Stomach (tissue), 9 donors: ENCODE results near the gene MED13L. TPM values are rescaled to one million over a fixed set of nuclear protein-coding genes. Genes with fewer than 3 reads are reported as not detected.

Source experiments
- DNase-seq, 2 donors: peaks; one replicate each; pipeline versions ENCODE4 v3.0.0 to v3.0.0-alpha.2; 2013 to 2019
- H3K27ac ChIP-seq, 5 donors: fragments of 200-600 bp in 4 of 5; sonication (generic) in 4 of 5; one replicate each; pipeline ENCODE4 v1.5.1; 2013 to 2019; ENCODE audit warnings: mild to moderate bottlenecking in 1 of 5, moderate library complexity in 1 of 5
- H3K27me3 ChIP-seq, 3 donors: fragments of 200-600 bp; sonication (generic); one replicate each; pipeline ENCODE4 v1.5.1; 2017 to 2019; ENCODE audit warnings: mixed run types in 1 of 3
- H3K36me3 ChIP-seq, 4 donors: fragments of 200-600 bp; sonication (generic); 1 replicate in 3 of 4; 2 replicates in 1 of 4; pipeline ENCODE4 v1.5.1; 2016 to 2019
- H3K4me1 ChIP-seq, 4 donors: fragments of 200-600 bp; sonication (generic); one replicate each; pipeline ENCODE4 v1.5.1; 2016 to 2019
- H3K4me3 ChIP-seq, 4 donors: fragments of 200-600 bp; sonication (generic) in 3 of 4; one replicate each; pipeline ENCODE4 v1.5.1; 2016 to 2019; ENCODE audit warnings: mild to moderate bottlenecking in 1 of 4
- H3K9me3 ChIP-seq, 4 donors: fragments of 200-600 bp; sonication (generic); one replicate each; pipeline ENCODE4 v1.5.1; 2016 to 2019
- EP300 ChIP-seq: sonication (generic); formaldehyde crosslinking; IDR thresholded peaks from one replicate; pipeline ENCODE4 v1.6.1; 2017; ENCODE audit warnings: antibody characterized with exemption
- POLR2A ChIP-seq, 4 donors: fragments of 450-650 bp; IDR thresholded peaks; one replicate each; pipeline ENCODE4 v1.6.1; 2016; ENCODE audit warnings: antibody characterized with exemption in 4 of 4, control low read depth in 2 of 4, mild to moderate bottlenecking in 1 of 4, moderate library complexity in 1 of 4
- POLR2AphosphoS5 ChIP-seq, 3 donors: sonication (generic); formaldehyde crosslinking; IDR thresholded peaks; one replicate each; pipeline ENCODE4 v1.6.1; 2016; ENCODE audit warnings: antibody characterized with exemption in 3 of 3
- WGBS, 5 donors: extraction: QIAGEN DNeasy Blood & Tissue Kit in 3 of 5; methylation state at CpG; one replicate each; pipeline versions ENCODE4 v1.1.5 to v1.1.7; 2013 to 2018; 5-methylcytosine and 5-hydroxymethylcytosine counted together
- intact Hi-C: fragments of 100-400 bp; cut with DNase I; formaldehyde crosslinking; loops from one replicate; pipeline ENCODE4 v1.15.1; 2023; ENCODE audit warnings: low total_unique reads
- polyA plus RNA-seq, 3 donors: library from polyadenylated mRNA; stranded (reverse); fragments of 200-250 nt; gene quantifications; one replicate each; pipeline ENCODE4 v1.2.3, GENCODE V29; 2013
- total RNA-seq, 5 donors: library from RNA; depleted of rRNA; stranded (reverse); fragments of >200 nt; gene quantifications; one replicate each; pipeline versions ENCODE4 v1.1.0 to v1.2.3, GENCODE V29; 2014 to 2016
- TF ChIP-seq, protein P1 (sequence below), 7 experiments: fragments of 450-650 bp in 4 of 7; fragments of 200-600 bp in 3 of 7; sonication (generic) in 3 of 7; IDR thresholded peaks; one replicate each; pipeline ENCODE4 v1.5.1; 2016 to 2019; ENCODE audit warnings: antibody characterized with exemption in 7 of 7, control low read depth in 2 of 7, mild to moderate bottlenecking in 1 of 7
- donor health status: healthy with polysubstance abuse.
- donor health status: Bipolar disorder and iron deficiency.
- donor health status: healthy.

Gene MED13L
- total and polyA plus RNA-seq, 8 donors: 10.4 to 305 (median 72.7) TPM

GRCh38 chr12:116127859-116128258 is 149.6 kb downstream of the MED13L start:
- TF ChIP-seq, protein P1, sequence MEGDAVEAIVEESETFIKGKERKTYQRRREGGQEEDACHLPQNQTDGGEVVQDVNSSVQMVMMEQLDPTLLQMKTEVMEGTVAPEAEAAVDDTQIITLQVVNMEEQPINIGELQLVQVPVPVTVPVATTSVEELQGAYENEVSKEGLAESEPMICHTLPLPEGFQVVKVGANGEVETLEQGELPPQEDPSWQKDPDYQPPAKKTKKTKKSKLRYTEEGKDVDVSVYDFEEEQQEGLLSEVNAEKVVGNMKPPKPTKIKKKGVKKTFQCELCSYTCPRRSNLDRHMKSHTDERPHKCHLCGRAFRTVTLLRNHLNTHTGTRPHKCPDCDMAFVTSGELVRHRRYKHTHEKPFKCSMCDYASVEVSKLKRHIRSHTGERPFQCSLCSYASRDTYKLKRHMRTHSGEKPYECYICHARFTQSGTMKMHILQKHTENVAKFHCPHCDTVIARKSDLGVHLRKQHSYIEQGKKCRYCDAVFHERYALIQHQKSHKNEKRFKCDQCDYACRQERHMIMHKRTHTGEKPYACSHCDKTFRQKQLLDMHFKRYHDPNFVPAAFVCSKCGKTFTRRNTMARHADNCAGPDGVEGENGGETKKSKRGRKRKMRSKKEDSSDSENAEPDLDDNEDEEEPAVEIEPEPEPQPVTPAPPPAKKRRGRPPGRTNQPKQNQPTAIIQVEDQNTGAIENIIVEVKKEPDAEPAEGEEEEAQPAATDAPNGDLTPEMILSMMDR (IDR thresholded peaks at IDR 0.05): no peak
- TF ChIP-seq POLR2AphosphoS5 (IDR thresholded peaks at IDR 0.05): no peak
- no peak for TF ChIP-seq EP300
- TF ChIP-seq POLR2A (IDR thresholded peaks at IDR 0.05): no peak
- H3K4me1 ChIP-seq: peaks cover 33 to 99% (median 71%) of the 10 kb centered on the region in 4 donors
- no peak for DNase-seq
- no peak overlapping the region for H3K4me3 ChIP-seq
- 79 to 88% (median 83%) methylated on average over 2 of the region's 2 CpGs for WGBS, 5 donors
- intact Hi-C loops: no loop called here
- H3K27ac ChIP-seq: no peak overlapping the region
- no peaks in the 10 kb centered on the region for H3K36me3 ChIP-seq
- no peaks in the 10 kb centered on the region for H3K27me3 ChIP-seq
- no peaks in the 10 kb centered on the region for H3K9me3 ChIP-seq

DNA sequence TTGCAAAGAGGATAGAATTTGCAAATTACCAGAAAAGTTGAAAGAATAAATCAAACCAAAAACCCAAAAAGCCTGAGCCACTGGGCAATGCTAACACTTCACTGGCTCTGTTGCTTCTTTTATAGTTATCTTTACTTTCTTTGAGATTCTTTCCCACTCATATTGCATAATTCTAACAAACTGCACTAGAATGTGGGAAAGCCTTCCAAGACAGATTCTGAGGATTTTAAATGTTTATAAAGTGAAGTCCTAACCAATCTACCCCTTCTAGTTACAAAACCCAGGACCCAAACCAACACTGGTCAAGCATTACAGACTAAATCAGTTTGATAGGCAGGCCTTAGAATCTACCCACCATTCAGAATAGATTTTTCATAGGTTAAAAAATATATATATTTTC is 150.9 kb downstream of the MED13L start:
- H3K27me3 ChIP-seq: no peaks in the 10 kb centered on the region
- no peaks in the 10 kb centered on the region for H3K36me3 ChIP-seq
- no peak overlapping the region for H3K27ac ChIP-seq
- peaks cover 34 to 99% (median 70%) of the 10 kb centered on the region in 4 donors for H3K4me1 ChIP-seq
- H3K9me3 ChIP-seq: no peaks in the 10 kb centered on the region
- no peak overlapping the region for H3K4me3 ChIP-seq
- intact Hi-C loops: no loop called here
- DNase-seq: no peak
- TF ChIP-seq POLR2A (IDR thresholded peaks at IDR 0.05): no peak
- no peak for TF ChIP-seq EP300
- TF ChIP-seq, protein P1 (IDR thresholded peaks at IDR 0.05): no peak
- TF ChIP-seq POLR2AphosphoS5 (IDR thresholded peaks at IDR 0.05): no peak

GRCh38 chr12:116125956-116126566 is 151.4 kb downstream of the MED13L start:
- intact Hi-C loops: no loop called here
- Histone ChIP-seq H3K36me3 (no peaks in the 10 kb centered on the region), H3K27me3 (no peaks in the 10 kb centered on the region), H3K4me3 (no peak overlapping the region), H3K27ac (no peak overlapping the region), H3K4me1 (peaks cover 30 to 99% (median 71%) of the 10 kb centered on the region in 4 donors), H3K9me3 (no peaks in the 10 kb centered on the region)
- DNase-seq: no peak
- 80 to 93% (median 84%) methylated on average over 4 of the region's 4 CpGs for WGBS, 5 donors
- TF ChIP-seq POLR2A (IDR thresholded peaks at IDR 0.05) (no peak), EP300 (no peak), POLR2AphosphoS5 (IDR thresholded peaks at IDR 0.05) (no peak)
- TF ChIP-seq, protein P1 (IDR thresholded peaks at IDR 0.05): no peak

GRCh38 chr12:116125084-116125483 is 152.4 kb downstream of the MED13L start:
- Histone ChIP-seq H3K9me3 (no peaks in the 10 kb centered on the region), H3K4me3 (no peak overlapping the region), H3K27me3 (no peaks in the 10 kb centered on the region), H3K36me3 (no peaks in the 10 kb centered on the region), H3K27ac (no peak overlapping the region), H3K4me1 (peaks cover 21 to 99% (median 69%) of the 10 kb centered on the region in 4 donors)
- 76 to 87% (median 82%) methylated on average over 2 of the region's 2 CpGs for WGBS, 5 donors
- intact Hi-C loops: no loop called here
- DNase-seq: no peak
- no peak for TF ChIP-seq POLR2A (IDR thresholded peaks at IDR 0.05)
- no peak for TF ChIP-seq EP300
- TF ChIP-seq POLR2AphosphoS5 (IDR thresholded peaks at IDR 0.05): no peak
- TF ChIP-seq, protein P1 (IDR thresholded peaks at IDR 0.05): no peak
